RPMI8226 (cell line): ENCODE measurements around the gene DZIP1L.

Source experiments
- DNase-seq: peaks from one replicate; pipeline ENCODE4 v3.0.0-alpha.2; 2015

Gene DZIP1L

GRCh38 chr3:138066972-138067371 is 48.4 kb downstream of the DZIP1L start:
- no peak for DNase-seq

DNA sequence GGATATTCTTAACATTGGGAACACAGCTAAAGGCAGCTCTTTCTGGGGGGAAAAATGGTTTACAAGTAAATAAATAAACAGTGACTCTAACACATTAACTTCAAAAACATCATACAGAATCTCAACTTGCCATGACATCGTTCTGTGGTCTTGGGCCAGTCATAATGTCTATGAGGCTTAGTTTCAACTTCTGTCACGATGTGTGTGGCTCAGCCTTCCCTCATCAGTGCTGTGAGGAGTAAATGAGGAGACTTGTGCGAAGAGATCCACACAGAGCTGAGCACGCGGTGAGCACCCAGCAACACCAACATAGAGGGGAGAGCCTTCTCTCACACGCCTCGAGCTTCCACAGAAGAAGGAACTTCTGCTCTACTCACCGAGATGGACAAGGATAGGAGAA is 49.0 kb downstream of the DZIP1L start:
- no peak for DNase-seq

GRCh38 chr3:138065949-138066348 is 49.5 kb downstream of the DZIP1L start:
- DNase-seq, result no peak

GRCh38 chr3:138063416-138063815 is 52.0 kb downstream of the DZIP1L start:
- no peak for DNase-seq

- no peak for DNase-seq
Observed at GRCh38 chr3:138062626-138063025, 52.8 kb downstream of the DZIP1L start.

DNA sequence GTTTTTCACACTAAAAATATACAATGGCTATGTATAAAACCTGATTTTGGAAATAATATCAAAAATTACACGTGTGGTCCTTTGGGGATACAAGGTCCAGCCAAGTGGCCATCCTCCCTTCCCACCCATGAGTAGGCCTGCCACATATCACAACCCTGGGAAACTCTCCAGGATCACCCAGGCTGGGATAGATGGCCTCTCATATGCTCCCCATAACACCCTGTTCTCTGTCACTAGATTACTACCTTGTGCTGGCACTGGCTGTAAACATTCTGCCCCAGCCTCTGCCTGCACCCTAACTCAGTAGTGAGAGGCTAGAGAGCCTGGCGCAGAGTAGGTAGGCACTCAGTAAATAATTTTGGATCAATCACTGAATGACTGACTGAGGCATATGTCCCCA is 53.4 kb downstream of the DZIP1L start:
- DNase-seq, result no peak

- DNase-seq, result no peak
Observed at GRCh38 chr3:138060792-138061191, 54.6 kb downstream of the DZIP1L start.

DNA sequence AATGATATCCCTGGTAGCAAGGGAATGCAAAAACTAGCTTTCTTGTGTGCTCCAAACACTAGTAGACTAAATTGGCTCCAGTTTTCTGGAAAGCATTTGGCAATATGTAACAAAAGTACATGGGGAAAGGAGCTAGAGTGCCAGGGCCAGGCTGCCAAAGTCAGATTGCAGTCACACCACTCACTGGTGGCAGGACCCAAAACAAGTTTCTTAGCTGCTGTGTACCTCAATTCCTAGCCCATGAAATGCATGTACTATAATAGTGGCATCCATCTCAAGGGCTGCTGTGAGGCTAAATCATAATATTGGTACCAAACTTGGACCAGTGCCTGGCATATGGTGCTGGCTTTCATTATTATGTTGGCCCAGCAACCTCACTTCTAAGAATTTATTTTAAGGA is 56.1 kb downstream of the DZIP1L start:
- no peak for DNase-seq

- DNase-seq, result no peak
Observed at GRCh38 chr3:138057384-138057783, 58.0 kb downstream of the DZIP1L start.

- no peak for DNase-seq
Observed at GRCh38 chr3:138054057-138054456, 61.4 kb downstream of the DZIP1L start.

GRCh38 chr3:138051947-138052802 is 63.2 kb downstream of the DZIP1L start:
- peak; percentile 44 for DNase-seq

DNA sequence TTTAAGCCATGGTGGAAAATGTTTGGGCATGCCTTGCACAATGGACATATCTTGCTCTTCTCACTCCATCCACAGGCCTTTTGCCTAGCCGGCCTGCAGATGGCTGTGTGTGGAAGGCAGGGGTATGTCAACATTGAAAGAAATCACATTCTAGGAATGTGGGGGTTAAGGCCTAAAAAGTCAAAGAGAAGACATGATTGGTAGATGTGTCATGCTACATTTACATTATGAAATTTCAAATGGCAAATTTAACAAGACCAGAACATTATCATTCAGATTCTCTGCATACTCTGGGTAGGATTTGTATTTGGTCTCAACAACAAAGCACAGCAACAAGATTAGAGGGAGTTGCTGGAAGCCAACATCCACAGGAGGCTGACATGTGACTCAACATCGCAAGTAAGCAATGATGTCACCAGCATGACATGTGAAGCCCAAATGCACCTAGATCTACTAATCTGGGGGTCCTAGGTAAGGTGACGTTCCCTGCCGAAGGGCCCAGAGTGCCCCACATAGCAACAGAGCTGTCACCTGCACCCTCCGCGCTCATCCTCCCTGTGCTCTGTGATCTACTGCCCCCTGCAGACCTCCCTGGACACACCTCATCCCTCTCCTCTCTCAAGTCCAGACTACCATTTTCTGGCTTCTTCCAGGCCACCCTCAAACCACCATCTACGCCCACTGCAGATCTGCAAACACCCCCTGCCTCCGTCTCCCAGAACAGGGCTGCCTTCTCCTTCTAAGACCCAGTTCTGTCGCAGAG is 66.1 kb downstream of the DZIP1L start:
- no peak for DNase-seq

- no peak for DNase-seq
Observed at GRCh38 chr3:138047596-138048158, 67.7 kb downstream of the DZIP1L start.

DNA sequence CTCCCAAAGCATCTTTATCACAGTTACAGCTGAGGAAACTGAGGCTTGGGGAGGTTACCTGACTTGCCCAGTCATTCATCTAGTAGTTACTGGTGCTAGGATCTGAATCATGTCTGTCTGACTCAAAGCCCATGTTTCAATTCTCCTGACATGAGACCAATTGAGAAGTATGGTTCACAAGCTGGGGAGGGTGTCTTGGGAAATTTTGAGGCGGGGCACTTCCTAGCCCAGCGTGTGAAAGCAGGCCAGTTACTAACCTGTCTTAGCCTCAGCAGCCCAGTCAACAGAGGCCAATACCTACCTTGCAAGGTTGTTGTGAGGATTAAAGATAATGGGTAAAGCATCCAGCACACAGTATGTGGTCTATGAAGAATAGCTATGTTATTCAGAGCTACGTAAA is 68.5 kb downstream of the DZIP1L start:
- DNase-seq, result no peak

GRCh38 chr3:138046085-138046484 is 69.3 kb downstream of the DZIP1L start:
- no peak for DNase-seq

DNA sequence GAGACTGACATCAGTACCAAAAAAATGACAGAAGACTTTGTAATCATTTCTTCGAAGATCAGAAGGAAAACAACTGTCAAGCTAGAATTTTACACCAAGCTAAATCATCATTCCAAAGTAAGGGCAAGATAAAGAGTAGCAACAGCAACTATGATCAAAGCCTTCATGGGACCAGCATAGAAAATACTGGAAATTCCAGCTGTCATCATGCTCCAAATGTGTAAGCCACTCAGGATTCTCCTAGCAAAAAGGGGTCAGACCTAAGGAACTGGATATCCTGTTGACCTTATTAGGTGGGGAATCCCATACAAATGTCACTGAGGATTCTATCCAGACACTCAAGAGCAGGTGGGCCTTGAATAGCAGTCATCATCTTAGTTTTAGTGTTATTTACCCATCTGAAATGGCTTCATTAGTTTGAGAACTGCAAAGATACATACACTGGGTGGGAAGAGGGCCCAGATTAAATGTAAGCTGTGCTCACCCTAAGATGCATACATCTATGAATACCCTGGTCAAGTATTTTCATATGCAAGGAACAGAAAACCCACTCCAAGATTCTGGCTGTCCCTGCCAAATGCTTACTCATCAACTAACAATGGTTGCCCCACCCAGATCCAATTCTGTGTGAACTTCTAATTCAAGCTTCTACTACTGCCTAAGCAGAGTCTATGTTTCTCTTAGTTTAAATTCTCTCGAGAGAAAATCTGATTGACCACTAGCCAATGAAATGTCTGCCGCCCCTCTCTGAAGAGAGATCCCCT is 72.0 kb downstream of the DZIP1L start:
- DNase-seq, result no peak

DNA sequence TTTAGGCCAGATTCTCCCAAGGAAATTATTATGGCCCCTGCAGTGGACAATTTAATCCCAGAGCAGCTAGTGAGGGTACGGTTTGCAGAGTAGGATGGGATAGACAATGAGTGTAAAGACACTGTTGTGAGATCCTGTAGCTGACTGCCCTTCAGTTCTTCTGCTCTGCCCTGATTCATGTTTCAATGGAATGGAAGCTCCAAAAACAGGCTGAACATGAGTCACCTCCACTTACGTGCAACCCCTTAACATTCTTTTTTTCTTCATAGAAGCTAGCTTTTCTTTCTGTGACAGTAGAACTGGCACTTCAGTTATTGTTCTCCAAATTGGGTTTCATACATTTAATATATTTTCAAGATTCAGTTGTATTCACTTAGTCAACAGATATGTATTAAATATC is 73.4 kb downstream of the DZIP1L start:
- DNase-seq, result no peak

DNA sequence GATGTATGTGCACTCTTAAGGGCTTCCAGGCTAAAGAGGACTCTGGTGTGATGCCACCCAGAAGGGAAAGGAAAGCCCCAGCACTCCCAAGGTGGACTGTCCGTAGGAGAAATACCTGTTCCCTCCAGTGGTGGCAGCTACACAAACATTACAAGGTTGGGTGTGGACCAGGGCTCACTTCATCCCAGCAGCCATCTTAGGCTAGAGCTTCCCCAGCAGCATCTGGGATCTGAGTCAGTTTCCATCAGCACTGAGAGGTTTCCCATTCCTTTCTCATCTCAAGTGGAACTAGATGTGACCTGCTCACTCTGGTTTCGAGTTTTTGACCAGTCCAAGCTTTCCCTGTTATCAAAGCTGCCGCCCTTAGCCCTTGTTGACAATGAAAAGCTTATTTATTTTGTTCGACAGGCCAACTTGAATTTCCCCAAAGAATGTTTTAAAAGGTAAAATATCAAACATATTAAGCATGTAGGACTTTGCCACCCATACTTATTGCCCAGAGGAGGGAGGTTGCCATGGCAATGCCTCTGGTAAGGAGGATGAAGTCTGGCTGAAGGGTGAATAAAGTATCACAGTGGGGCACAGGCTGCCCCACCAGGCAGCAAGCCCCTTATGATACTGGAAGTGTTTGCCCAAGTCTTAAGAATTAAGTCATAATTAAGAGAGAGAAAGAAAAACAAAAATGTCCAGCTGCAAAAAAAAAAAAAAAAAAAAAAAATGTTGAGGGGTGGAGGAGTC is 76.5 kb downstream of the DZIP1L start:
- no peak for DNase-seq

DNA sequence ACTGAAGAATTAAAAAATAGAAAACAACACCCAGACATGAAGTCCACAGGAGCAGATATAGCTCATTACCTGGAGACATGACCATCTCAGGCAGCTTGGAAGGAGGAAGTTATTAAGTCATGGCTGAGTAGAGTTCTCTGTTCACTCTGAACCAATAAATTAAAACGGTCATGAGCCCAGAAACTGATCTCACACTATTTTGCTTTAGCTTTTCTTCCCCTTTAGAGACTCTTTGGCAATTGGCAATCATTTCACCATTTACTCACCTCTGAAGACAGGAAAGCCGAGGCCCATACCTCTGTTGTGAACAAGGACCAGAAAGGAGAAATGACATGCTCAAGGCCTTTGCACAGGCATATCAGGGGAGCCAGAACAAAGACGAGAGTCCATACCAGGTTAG is 78.8 kb downstream of the DZIP1L start:
- DNase-seq, result no peak

DNA sequence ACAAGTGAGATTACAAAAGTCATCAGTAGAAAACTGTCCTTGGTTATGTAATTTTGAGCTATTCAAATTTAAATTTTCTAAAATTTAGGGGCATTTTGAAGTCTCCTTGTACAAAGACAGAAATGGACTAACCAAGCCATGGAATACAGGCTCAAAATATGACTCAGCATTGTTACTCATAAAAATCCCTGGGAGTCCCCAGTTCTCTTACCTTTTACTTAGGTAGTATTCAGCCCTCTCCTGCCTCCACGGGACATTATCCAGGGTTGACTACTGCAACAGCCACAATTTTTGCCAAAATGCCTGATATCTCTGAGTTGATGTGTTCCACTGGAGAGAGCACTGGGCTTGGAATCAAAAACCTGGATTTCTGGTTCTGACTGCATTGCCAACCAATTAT is 80.5 kb downstream of the DZIP1L start:
- no peak for DNase-seq

DNA sequence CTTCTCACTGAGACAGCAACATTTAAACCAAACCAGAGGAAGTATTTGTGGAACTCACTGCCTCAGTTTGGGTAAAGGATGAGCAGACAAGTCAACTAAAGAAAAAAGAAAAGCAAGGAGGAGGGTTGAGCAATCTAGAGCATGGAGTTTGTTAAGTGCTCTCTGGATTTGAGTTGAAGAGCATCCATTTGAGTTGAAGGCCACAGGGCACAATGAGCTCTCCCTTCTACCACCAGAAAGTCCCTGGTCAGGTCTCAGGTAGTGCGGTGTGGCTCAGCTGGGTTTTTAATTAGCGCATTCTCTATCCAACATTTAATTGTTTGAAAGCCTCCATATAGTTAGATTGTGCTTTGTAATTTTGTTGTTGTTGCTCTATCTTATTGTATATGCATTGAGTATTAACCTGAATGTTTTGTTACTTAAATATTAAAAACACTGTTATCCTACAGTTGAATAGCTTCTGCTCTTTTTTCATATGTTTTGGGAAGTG is 82.2 kb downstream of the DZIP1L start:
- no peak for DNase-seq

- no peak for DNase-seq
Observed at GRCh38 chr3:138032567-138032966, 82.8 kb downstream of the DZIP1L start.
